SK-N-MC (cell line): ENCODE data around the gene KRTAP5-10.
"Not testable (repeated sequence)": the region's sequence is repeated elsewhere in the genome, so short reads cannot be mapped to it uniquely, and the experiment has no call there.

Experiments used
- EZH2 ChIP-seq: fragments of 200-600 bp; sonication (generic); IDR thresholded peaks from one replicate; pipeline ENCODE4 v1.6.1; 2017; ENCODE audit warnings: antibody characterized with exemption
- POLR2AphosphoS5 ChIP-seq: IDR thresholded peaks from 2 replicates; pipeline ENCODE4 v1.6.1; 2012; ENCODE audit warnings: mild to moderate bottlenecking, low read depth, low read length, borderline replicate concordance

GRCh38 chr11:71526796-71527575, 38.4 kb upstream of the KRTAP5-10 start, which contains the start of gene KRTAP5-7:
- TF ChIP-seq EZH2, POLR2AphosphoS5: not testable (repeated sequence)
